ENCODE measurements around the gene HJV. TPM values are rescaled to one million over a fixed set of nuclear protein-coding genes. Genes with fewer than 3 reads are reported as not detected.
"Not testable (repeated sequence)": the region's sequence is repeated elsewhere in the genome, so short reads cannot be mapped to it uniquely, and the experiment has no call there.

The HJV gene, protein sequence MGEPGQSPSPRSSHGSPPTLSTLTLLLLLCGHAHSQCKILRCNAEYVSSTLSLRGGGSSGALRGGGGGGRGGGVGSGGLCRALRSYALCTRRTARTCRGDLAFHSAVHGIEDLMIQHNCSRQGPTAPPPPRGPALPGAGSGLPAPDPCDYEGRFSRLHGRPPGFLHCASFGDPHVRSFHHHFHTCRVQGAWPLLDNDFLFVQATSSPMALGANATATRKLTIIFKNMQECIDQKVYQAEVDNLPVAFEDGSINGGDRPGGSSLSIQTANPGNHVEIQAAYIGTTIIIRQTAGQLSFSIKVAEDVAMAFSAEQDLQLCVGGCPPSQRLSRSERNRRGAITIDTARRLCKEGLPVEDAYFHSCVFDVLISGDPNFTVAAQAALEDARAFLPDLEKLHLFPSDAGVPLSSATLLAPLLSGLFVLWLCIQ
- not detected for total RNA-seq
- 0 reads per million in 2 donors for total RNA-seq

DNA sequence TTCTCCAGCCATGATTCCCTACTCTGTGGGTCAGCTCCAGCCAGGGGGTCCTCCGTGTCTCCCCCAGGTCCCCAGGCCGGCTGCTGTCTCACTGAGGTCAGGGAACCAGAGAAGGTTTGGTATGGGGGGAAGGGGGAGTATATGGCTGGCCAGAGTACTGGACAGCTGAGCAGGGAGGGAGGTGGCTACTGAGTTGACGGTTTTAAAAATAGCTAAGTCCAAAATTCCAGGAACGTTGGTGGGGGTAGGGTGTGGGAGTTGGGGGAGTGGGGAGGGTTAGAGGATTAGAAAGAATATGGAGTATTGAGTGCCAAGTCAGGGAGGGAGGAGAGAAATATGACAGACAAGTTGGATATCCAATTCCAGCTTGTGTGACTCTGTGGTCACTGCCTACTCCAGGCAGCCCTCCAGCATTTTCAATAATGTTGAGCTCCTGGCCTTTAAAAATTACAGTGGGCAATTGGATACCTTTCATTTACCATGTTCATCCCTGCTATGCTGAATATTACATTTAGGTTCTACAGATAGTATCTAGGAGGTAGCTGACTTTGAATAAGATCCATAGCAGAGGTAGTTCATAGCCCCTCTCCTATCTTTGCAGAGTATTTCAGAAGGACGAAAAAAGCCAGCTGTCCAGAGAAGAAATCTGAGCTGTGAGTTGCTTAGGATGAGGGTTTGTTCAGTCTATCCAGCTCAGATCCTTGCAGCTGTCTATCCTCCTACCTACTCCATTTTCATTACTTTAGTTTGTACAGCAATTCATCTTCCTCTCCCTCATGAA, at the start of gene HJV:
TSS of gene HJV (minus strand) at position 114 of the 781 bp plus-strand sequence. CDS start 1,504 bp downstream, outside the sequence.
- Mint-ChIP-seq H3K36me3 (ENCODE audit: low read depth) (peaks cover 12% of the 10 kb centered on the region), H3K4me1 (peaks cover 14% of the 10 kb centered on the region), H3K27me3 (peaks cover 65% of the 10 kb centered on the region), H3K27ac (peak within 1 kb of the TSS; percentile 67), H3K4me3 (peak within 1 kb of the TSS; percentile 28)
- no peaks in the 10 kb centered on the region for H3K9me3 ChIP-seq (ENCODE audit: control insufficient read depth, low read length, poor library complexity, severe bottlenecking)
- DNase-seq, result no peak
- no peak for ATAC-seq

DNA sequence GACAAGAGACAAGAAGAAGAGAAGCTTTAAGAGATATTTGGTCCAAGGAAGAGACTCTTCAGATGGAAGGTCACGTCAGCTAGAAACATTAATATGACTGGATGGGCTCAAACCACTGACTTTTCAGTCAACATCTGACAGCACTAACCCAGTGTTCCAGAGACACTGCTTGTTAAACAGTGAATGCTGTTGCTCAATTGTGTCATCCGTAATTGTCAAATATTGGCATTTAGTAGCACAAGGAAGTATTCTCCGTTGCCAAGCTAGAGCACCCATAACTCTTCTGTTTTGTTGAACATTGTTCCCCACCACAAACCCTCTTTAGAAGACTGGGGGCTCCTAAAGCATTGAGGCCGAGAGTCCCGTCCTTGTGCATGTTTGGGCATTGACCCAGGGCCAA, 37.6 kb upstream of the HJV start:
- H3K36me3 Mint-ChIP-seq (ENCODE audit: low read depth); H3K4me3 Mint-ChIP-seq; DNase-seq; ATAC-seq; H3K9me3 ChIP-seq (ENCODE audit: control insufficient read depth, low read length, poor library complexity, severe bottlenecking); H3K27me3 Mint-ChIP-seq; H3K27ac Mint-ChIP-seq; H3K4me1 Mint-ChIP-seq: not testable (repeated sequence)

DNA sequence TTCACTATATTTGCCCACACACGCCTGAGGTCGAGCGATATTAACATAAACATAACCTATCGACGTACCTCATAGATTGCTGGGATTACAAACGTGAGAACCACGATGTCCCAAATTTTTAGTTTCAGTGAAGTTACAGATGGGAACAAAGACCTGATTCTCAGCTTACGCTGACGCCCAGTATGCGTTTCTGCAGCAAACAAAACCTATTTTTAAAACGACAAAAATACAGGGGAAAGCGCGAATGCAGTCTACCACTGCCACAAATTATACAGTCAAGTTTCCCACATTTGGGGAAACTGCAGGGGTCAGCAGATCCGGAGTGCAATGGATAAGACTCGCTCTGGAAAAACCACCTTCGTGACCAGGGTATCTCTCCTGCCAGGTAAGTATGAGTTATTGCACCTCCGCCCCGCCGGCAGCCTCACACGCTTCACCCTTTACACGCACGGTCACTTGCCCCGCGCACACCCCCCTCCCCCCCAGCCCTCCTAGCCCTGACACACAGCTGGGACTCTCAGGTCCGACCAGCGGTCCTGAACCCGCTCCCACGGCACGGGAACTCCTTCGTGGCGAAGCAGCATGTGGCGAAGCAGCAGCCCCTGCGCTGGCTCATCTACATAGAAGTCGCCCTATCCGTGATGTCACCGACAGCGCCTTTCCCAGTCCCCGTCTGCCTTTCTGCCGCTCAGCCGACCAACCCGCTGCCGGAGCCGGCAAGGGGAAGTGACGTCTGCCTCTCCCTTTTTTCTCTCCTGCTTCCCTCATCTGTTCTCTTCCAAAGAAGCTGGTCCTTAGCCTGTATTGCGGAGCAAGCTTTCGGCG, 30.5 kb upstream of the HJV start:
- Mint-ChIP-seq H3K4me1 (peaks cover 14% of the 10 kb centered on the region), H3K27ac (peak overlapping the region; percentile 97), H3K4me3 (peak overlapping the region; percentile 87)
- H3K27me3 Mint-ChIP-seq; H3K36me3 Mint-ChIP-seq (ENCODE audit: low read depth); H3K9me3 ChIP-seq (ENCODE audit: control insufficient read depth, low read length, poor library complexity, severe bottlenecking): not testable (repeated sequence)
- DNase-seq (peak; percentile 57 to 68 (median 60)), ATAC-seq (peak; percentile 89)

GRCh38 chr1:146051452-146051851, 29.9 kb upstream of the HJV start:
- Mint-ChIP-seq H3K36me3 (ENCODE audit: low read depth) (no peaks in the 10 kb centered on the region), H3K4me1 (peaks cover 14% of the 10 kb centered on the region), H3K27me3 (no peaks in the 10 kb centered on the region), H3K4me3 (peak overlapping the region; percentile 87), H3K27ac (peak overlapping the region; percentile 97)
- H3K9me3 ChIP-seq (ENCODE audit: control insufficient read depth, low read length, poor library complexity, severe bottlenecking), result no peaks in the 10 kb centered on the region
- DNase-seq, result no peak
- no peak for ATAC-seq

DNA sequence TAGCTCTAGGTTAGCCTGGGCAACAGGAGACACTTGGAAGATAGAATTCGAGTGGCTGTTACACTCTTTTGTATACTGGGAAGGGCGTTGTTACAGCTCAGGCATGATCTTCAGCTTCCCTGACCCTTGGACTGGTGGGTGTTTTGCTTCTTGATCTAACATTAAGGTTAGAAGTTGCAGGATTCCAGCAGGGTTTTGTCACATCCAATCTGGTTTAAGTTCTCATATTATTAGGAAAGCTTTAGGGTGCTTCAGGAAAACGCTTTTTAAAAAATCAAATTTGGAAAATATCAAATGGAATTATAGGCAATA, 29.1 kb upstream of the HJV start:
- not testable (repeated sequence) for DNase-seq; H3K27me3 Mint-ChIP-seq; ATAC-seq; H3K9me3 ChIP-seq (ENCODE audit: control insufficient read depth, low read length, poor library complexity, severe bottlenecking); H3K36me3 Mint-ChIP-seq (ENCODE audit: low read depth)
- Mint-ChIP-seq H3K27ac (peak overlapping the region; percentile 19), H3K4me3 (peak overlapping the region; percentile 4), H3K4me1 (peaks cover 14% of the 10 kb centered on the region)

GRCh38 chr1:146049866-146050651, 28.5 kb upstream of the HJV start:
- Mint-ChIP-seq H3K27ac (peak overlapping the region; percentile 19), H3K4me3 (peak overlapping the region; percentile 4), H3K4me1 (peaks cover 14% of the 10 kb centered on the region)
- not testable (repeated sequence) for H3K9me3 ChIP-seq (ENCODE audit: control insufficient read depth, low read length, poor library complexity, severe bottlenecking); H3K27me3 Mint-ChIP-seq; H3K36me3 Mint-ChIP-seq (ENCODE audit: low read depth); DNase-seq; ATAC-seq

- no peak for ATAC-seq
- peaks cover 14% of the 10 kb centered on the region for H3K4me1 Mint-ChIP-seq
- H3K27me3 Mint-ChIP-seq, result no peaks in the 10 kb centered on the region
- H3K36me3 Mint-ChIP-seq (ENCODE audit: low read depth), result no peaks in the 10 kb centered on the region
- no peak for DNase-seq
- H3K9me3 ChIP-seq (ENCODE audit: control insufficient read depth, low read length, poor library complexity, severe bottlenecking), result no peaks in the 10 kb centered on the region
- H3K27ac Mint-ChIP-seq, result no peak overlapping the region
- no peak overlapping the region for H3K4me3 Mint-ChIP-seq
Measured at GRCh38 chr1:146049436-146049835, 27.9 kb upstream of the HJV start.

DNA sequence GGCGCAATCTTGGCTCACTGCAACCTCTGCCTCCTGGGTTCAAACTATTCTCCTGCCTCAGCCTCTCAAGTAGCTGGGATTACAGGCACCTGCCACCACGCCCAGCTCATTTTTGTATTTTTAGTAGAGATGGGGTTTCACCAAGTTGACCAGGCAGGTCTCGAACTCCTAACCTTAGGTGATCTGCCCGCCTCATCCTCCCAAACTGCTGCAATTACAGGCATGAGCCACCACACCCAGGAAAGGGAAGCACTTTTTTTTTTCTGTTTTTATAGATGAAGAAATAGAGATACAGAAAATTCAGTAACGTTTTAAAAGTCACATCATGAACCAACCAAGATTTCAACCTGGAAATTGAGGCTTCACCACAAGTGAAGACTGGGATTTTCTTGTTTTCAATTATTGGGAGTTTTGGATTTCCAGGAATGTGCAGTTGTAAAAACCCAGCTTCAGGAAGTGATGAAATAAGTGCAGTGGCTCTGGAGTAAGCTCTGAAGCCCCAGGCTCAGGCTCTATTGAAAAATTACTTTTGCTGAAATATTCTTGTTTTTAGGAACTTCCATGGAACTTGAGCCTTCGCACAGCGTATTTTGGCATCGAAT, 27.1 kb upstream of the HJV start:
- H3K36me3 Mint-ChIP-seq (ENCODE audit: low read depth); H3K27ac Mint-ChIP-seq; H3K4me3 Mint-ChIP-seq; DNase-seq; ATAC-seq; H3K9me3 ChIP-seq (ENCODE audit: control insufficient read depth, low read length, poor library complexity, severe bottlenecking); H3K27me3 Mint-ChIP-seq: not testable (repeated sequence)
- H3K4me1 Mint-ChIP-seq, result peaks cover 14% of the 10 kb centered on the region

GRCh38 chr1:146046664-146047063, 25.1 kb upstream of the HJV start:
- Mint-ChIP-seq H3K27ac (no peak overlapping the region), H3K4me1 (peaks cover 6% of the 10 kb centered on the region), H3K4me3 (no peak overlapping the region), H3K27me3 (no peaks in the 10 kb centered on the region), H3K36me3 (ENCODE audit: low read depth) (no peaks in the 10 kb centered on the region)
- DNase-seq (no peak), ATAC-seq (no peak)
- no peaks in the 10 kb centered on the region for H3K9me3 ChIP-seq (ENCODE audit: control insufficient read depth, low read length, poor library complexity, severe bottlenecking)

GRCh38 chr1:146039844-146040194, 18.3 kb upstream of the HJV start:
- ATAC-seq, result no peak
- Mint-ChIP-seq H3K27ac (peak overlapping the region; percentile 94), H3K4me3 (peak overlapping the region; percentile 43), H3K27me3 (no peaks in the 10 kb centered on the region), H3K4me1 (peaks cover 30% of the 10 kb centered on the region), H3K36me3 (ENCODE audit: low read depth) (no peaks in the 10 kb centered on the region)
- DNase-seq, result no peak
- no peaks in the 10 kb centered on the region for H3K9me3 ChIP-seq (ENCODE audit: control insufficient read depth, low read length, poor library complexity, severe bottlenecking)

- H3K9me3 ChIP-seq (ENCODE audit: control insufficient read depth, low read length, poor library complexity, severe bottlenecking), result no peaks in the 10 kb centered on the region
- H3K36me3 Mint-ChIP-seq (ENCODE audit: low read depth), result no peaks in the 10 kb centered on the region
- peaks cover 34% of the 10 kb centered on the region for H3K4me1 Mint-ChIP-seq
- ATAC-seq (peak; percentile 59), DNase-seq (peak; percentile 17 to 53 (median 52))
- H3K27me3 Mint-ChIP-seq, result peaks cover 1% of the 10 kb centered on the region
- peak overlapping the region; percentile 94 for H3K27ac Mint-ChIP-seq
- H3K4me3 Mint-ChIP-seq, result peak overlapping the region; percentile 78
Measured at GRCh38 chr1:146036965-146037646, 15.6 kb upstream of the HJV start.
